GM19023 (cell line): ENCODE measurements around the gene COL4A5.
"Not testable (repeated sequence)": the region's sequence is repeated elsewhere in the genome, so short reads cannot be mapped to it uniquely, and the experiment has no call there.

Source experiments
- ATAC-seq: cut with Tn5 transposase; IDR thresholded peaks from one replicate; pipeline ENCODE4 v1.9.1; 2021; ENCODE audit warnings: mild to moderate bottlenecking, moderate library complexity; ENCODE audit not compliant: unreplicated experiment

The COL4A5 gene

DNA sequence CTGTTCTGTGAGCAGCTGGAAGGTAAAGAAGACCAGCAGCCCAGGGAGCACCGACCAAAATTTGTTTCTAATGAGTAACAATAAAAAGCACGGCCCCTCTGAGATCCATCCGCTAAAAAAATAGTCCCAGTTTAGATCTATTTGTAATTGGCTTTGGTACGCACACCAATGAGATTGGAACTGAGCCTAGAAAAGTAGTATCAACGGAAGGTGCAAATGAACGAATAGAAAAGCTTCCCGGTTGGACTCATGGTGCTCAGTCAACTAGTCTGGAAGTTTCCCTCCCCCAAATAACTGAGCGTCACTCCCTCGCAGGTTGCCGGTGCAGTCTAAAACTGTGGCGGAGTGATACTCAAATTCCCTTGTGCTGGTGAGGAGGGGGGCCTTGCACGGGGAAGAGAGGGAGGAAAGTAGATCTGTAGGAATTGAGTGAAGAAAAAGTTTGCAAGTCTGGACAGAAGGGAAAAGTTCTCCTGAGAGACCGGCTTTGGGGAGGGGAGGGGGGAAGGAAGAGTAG is at the start of gene COL4A5:
COL4A5 (plus strand) TSS at position 413 of the 517 bp plus-strand sequence. CDS start 288 bp downstream, outside the sequence.
- no peak for ATAC-seq

DNA sequence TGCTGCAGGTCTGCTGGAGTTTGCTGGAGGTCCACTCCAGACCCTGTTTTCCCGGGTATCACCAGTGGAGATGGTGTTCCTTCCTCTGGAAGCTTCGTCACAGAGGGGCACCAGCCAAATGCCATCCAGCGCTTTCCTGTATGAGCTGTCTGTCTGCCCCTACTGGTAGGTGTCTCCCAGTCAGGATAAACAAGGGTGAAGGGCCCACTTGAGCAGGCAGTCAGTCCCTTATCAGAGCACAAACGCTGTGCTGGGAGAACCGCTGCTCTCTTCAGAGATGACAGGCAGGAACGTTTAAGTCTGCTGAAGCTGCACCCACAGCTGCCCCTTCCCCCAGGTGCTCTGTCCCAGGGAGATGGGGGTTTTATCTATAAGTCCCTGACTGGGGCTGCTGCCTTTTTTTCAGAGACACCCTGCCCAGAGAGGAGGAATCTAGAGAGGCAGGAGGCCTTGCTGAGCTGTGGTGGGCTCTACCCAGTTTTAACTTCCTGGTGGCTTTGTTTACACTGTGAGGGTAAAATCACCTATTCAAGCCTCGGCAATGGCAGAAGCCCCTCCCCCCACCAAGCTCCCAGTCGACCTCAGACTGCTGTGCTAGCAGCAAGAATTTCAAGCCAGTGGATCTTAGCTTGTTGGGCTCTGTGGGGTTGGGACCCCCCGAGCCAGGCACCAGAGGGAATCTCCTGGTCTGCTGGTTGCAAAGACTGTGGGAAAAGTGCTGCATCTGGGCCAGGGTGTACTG is 48.5 kb upstream of the COL4A5 start:
- not testable (repeated sequence) for ATAC-seq

DNA sequence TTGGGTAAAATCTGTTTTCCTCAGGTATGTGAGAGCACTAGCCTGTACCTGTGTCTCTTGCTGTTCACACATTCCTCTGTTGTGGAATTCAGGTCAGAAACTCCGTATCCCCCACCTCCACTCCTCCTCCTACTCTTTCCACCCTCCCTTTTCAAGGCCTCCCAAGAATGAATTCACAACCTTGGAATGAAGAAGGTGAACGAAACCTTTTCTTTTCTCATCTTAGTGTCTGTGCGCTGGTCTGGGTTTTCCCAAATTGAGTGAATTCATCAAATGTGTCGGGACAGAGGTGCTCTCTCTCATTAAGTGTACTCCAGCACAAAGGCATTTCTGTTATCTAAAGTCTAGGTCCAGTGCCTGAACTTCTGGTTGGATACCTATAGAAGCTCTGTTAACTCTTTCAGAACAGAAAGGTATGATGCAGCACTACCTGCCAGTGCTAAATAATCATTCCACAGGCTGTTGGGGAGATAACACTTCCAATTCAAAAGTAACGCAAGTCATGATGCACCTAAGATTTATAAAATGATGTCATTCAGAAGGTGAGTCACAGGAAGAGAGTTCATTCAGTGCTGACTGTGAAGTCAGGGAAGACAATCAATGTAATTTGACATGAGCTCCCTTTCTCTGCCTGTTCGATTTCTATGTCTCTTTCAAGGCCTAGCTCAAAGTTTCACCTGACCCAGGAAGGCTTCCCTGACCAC is 43.3 kb upstream of the COL4A5 start:
- ATAC-seq, result no peak

DNA sequence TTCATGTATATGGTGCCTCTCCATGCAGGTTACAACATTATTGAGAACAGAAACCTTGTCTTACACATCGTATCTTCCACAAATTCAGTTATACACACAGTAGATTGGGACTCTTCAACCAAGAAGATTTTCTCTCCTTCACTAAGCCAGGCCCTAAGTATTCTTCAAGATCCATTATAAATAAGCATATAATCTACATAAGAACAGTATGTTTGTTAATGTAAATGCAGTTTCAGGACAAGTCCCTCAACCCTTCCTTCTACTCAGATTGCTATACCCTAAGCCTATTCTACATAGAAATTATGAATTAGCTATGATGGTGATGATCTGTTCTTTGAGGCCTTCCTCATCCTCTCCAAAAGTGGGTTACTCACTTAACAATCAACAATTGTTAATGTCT is 42.7 kb upstream of the COL4A5 start:
- ATAC-seq, result no peak

DNA sequence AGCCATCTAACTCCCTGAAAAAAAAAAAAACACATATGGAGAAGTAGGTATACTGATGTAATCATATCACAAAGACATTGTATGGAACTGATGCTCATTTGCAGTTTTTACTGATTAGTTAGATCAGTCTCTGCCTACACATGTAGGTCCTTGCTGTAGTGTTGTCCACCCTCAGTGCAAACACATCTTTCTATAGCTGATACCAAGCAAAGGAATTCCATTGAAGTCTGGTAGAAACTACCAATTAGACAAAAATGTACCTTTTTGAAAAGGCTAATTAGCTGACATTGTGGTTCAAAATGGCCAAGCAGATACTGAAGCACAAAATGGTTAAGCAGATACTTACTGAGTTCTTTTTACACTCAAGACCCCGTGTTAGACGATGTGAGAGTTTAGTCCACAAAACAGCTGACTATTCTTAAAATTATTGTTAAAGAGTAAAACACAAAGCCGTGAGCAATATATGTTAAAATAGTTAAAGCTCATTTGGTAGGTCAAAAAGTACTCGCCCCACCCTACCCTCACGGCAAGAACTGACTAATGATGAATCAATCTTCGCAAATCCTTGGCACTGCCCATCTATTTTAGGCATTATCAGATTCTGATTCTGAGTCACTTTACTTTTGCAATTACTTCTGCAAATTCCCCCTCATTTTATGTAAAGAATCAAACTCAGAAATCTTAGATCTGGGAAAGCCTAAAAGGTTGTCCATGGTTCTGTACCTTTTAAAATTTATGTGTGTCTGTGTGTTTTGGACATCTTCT is 41.8 kb upstream of the COL4A5 start:
- ATAC-seq, result no peak

DNA sequence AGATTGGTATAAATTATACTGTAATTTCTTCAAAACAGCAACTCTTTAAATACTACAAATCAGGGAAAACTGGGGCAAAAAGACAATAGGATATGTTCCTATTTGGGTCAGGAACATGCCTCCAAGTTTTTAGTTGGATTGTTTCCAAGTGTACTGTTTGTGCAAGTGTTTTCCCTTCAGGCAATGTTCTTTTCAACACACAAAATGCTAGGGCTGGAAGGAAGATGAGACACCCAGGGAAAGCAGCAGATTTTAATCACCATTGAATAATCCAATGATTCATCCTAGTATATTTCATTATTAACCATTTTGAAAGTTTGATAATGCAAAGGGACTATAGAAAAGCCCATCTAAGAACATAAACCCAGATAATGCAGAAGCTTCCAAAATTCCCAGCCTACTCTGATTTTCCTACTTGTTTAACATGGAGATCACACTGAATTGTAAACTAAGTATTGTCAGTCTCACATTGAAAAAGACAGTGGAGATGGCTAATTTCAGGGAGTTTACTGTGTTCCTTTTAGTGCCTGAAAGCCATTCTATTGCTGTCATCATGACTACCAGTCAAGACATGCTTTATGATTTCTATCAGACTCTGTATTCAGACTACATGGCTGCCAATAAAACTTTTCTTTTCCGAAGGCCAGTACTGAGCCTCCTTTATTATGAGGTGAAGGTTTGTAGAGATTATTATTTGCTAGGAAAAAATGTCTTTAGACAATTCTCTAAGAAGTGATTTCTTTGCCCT is 40.0 kb upstream of the COL4A5 start:
- no peak for ATAC-seq

DNA sequence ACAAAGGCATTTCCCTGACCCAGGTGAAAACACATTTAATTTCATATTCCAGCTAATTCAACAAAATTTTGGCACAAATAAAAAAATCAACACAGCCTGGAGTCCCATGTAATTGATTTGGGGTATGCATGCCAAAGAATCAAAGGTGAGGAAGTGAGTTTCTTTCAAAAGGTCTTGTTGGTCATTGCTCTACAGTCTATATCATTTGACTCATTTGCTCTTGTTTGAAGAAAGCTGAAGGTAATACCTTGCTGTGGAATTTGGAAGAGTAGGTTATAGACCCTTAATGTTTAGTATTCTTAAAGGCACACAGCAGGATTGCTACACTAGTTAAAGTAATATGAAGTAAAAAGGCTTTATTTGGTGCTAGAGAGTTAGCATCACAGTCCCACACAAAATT is 26.9 kb upstream of the COL4A5 start:
- ATAC-seq, result no peak

DNA sequence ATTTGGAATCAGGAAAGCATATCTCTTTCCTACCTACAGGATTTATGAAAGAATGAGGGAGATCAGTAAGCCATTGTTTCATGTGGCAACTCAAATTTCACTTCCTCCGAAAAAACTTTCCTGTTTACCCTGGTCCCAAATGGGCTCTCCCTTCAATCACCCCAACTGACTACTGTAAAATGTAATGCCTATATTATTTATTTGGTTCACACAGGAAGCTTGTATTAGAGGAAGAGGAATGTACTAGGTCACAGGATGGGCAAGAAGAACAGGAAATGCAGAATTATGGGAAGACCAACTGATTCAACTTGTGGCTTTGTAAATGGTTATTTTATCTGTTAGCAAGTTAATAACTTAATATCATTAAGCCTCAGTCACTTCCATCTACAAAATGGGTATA is 24.5 kb upstream of the COL4A5 start:
- no peak for ATAC-seq

DNA sequence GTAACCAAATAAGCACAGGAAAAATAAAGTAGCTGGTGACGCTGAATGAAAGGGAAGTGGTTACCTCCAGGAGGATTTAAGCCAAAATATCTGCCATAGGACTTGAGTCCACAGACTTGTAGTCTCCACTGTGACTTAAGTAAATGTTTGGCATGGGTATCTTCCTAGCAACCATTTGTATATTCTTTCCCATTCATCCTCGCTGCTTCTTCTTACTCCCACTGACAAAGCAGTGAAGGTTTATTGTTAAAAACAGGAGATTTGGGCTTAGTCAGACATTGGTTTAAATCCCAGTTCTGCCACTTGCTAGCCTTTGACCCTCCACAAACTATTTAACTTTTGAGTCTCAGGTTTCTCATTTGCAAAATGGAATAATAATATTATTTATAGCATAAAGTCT is 23.7 kb upstream of the COL4A5 start:
- no peak for ATAC-seq

DNA sequence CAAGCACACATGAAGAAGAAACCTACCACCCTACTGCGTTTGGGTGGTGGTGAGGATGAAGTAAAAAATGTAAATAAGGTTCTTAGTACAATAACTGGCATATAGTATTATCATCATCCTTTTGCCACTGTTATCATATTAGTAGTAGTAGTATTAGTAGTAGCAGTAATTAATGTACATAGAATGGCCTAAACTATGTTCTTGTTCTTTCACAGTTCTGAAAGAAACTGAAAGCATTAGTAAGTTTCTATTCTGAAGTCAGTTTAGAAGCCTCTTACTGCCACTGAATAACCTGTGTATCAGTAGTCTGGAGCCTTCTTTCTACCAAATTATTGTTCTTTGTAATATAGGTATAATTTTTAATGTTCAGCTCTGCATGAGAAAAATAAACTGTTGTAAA is 22.4 kb upstream of the COL4A5 start:
- ATAC-seq, result no peak

DNA sequence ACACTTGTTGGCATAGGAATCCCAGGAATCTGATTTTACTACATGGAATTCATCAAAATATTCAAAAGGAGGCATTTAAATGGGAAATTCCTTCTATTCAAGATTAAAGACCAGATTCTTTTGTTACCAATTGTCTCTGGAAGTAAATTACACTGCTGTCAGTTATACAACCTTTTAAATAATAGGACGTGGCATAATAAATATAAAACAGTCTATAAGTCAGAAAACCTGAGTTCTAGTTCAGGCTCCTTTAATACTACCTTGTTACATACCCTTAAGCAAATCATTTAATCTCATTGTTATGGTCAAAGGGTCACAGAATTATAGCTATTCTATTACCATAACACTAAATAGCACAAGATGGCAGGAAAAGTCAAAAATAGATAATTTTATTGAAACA is 20.2 kb upstream of the COL4A5 start:
- no peak for ATAC-seq

DNA sequence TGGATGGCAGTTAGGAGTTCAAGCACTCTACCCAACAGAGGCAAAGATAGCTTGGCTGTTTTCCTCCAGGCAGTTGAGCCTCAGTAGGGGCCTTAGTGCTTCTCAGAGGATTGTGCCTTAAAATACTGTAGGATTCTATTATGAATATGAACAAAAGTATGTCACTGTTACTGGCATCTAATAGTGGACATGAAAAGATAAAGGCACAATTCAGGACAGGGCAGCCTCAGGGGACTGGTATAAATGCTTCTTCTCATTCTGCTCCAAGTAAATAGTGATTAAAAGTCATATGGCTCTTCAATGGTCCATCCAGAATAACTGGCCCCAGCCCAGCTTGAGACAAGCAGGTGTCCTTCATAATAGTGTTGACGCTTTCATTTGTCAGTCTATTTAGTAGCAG is 19.2 kb upstream of the COL4A5 start:
- no peak for ATAC-seq

DNA sequence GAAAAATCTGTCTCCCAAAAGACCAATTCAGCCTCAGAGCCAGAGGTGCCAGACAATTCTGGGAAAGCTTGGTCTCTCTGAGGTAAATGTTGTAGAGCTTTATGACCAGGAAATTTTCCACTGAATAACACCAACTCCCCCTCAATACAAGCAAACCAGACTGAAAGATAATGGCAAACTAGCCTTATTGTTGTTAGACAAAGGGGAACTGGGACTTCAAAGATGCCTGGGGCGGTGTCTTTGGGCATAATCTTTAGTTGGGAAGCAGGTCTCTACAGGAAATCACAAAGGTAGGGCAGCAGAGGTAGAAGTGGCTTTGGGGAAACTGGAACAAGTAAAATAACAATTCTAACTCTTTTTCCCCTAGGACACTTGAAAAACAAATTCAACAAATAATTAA is 13.4 kb upstream of the COL4A5 start:
- ATAC-seq, result no peak

DNA sequence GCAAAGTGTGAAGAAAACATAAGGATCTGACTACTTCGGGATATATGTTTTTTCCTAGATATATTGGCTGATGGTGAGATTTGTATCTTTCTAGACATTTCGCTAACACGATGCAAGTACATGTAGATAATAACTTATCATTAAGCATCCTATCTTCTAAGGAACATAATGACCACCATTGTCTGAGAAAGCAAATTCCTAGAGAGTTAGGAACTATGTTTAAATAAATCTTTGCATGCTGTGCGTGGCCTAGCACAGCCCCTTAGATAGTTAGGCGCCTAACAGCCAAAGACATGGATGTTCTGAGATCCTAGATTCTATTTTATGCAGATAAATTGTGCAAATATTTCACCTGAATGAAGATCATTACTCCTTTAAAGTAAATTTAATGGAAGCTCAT is 4.4 kb upstream of the COL4A5 start:
- ATAC-seq, result no peak

DNA sequence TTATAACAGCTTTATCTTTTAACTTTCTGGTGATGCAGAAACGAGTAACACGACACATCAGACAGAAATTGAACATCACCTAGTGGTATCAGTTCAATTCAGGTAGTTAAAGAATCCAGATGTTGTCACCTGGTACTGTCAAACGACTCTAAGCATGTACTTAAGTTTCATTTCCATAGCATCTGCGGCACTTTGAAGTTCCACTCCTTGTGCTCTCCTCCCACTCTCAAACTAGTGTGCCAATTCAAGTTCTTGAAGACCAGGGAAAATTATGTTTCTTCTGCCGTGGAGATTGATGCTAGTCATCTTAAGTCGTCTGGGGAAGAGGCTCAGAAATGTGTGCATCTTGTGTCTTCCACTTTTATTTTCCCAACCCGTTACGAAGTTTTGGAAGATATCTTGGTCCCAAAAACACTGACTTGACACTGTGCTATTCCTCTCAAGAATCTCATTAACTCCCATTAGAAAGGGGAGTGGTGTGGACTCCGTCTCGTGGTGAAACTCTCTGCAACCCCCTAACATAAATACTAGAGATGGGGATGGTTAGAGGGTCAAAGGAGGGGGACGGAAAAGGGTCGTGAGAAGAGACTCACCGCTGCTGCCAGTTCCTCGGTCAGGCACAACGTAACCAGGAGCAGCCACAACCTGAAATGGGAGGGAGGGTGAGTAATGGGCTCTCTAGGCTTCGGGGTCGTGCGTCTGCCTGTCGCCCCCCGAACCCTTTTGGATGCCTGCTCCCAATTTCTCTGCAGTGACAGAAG is 2.1 kb upstream of the COL4A5 start:
- no peak for ATAC-seq

DNA sequence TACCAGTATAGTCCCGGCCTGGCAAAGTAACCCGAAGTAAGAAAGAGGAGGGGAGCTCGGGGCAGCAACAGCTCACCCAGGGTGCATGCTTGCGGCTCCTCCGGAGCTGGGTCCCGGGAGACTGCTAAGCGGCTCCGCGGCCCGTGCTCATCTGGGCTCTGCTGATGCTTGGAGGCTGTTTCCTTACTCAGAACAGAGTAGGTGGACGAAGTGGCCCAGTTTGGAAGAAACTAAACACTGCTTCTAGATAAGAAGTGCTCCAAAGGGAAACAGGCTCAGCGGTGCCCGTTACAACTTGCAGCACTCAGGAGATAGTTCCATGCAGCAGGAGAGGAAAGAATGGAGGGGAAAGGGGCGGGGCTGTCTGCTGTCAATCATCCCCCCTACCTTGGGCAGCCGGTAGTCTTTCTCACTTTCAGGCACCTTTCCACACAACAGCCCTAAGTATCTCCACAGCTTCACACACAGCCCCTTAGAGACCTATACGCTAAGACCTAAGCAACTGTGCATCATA is 1.5 kb upstream of the COL4A5 start, which contains the start of gene COL4A6:
COL4A6 (minus strand) TSS at position 313 of the 514 bp plus-strand sequence; CDS start at position 87, 226 bp downstream.
- no peak for ATAC-seq

DNA sequence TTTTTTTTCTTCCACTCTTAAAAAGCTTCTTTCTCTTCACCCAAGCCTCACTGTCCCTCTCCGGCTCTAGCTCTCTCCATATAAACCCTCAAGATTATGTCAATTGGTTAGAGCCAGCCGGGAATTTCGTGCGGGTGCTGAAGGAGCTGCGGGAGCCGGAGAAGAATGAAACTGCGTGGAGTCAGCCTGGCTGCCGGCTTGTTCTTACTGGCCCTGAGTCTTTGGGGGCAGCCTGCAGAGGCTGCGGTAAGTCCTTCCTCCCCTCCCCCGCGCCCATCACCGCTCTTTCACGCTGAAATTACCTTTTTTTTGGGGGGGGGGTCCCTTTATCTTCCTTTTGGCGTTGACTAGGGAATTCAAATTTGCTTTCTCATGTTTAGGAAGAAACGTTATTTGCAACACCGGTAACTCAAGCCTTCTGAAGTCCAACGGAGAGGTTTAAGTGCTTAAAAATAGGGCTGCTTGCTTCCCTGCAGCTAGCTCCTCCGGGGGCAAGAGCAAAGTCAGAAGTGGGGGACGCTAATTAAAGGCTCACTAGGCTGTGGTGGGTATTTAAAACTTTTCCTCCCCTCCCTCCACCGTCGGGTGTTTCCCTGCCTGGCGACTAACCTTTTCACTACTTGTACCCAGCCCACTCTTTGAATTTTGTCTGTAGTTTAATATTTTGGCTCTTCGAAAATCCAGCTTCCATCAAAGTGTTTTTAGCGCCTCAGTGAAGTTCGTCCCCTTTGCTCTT is 491 bp downstream of the COL4A5 start:
- ATAC-seq, result no peak

DNA sequence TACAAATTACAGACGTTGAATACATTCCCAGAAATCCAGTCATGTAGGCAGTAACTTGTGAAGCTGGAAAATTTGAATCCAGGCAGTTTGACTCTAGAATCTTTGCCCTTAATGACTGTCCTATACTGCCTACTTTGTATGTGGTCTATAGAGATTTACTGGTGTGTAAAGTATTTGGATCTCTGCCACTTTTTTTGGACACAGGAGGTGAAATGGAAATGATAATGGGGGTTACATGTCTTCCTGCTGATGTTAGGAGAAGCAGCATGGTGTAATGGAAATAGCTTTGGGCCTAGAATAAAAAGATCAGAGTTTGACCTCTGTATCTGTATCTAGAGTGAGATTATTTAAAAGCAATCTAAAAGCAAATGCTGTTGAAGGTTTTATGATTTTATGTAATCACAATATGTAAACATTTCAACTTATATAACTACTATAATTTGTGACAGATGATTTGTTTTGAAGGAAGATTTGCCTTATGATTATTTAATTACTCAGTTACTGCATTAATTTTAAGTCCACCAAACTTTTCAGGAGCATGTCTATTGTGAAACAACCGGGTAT is 3.3 kb downstream of the COL4A5 start:
- no peak for ATAC-seq

DNA sequence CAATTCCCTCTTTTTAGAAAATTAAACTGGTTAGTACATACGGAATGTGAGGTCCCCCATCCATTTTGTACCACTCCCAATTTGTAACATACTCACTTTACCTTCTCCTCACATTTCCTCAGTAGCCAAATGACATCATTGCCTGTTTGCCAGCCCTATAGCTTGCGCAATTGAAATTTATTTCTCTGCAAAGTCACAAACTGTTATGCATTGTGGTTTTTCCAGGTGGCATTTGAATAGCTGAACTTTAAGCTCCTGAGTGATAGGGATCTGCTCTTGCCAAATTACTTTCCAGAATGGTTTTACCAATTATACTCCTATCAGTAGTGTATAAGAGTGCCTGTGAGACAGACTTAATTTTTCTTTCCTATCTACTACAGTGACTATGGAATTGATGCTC is 7.7 kb downstream of the COL4A5 start:
- no peak for ATAC-seq
